Gastrocnemius medialis (tissue), 4 donors: Measurements from ENCODE around the gene TEX51.

Experiments used
- POLR2A ChIP-seq, 2 donors: fragments of 450-650 bp; IDR thresholded peaks; one replicate each; pipeline ENCODE4 v1.6.1; 2017; ENCODE audit warnings: antibody characterized with exemption in 2 of 2, mild to moderate bottlenecking in 2 of 2, moderate library complexity in 2 of 2
- TF ChIP-seq, protein P1 (sequence below), 5 experiments: fragments of 450-650 bp in 3 of 5; fragments of 200-600 bp in 2 of 5; sonication (generic) in 2 of 5; IDR thresholded peaks in 4 of 5; conservative IDR thresholded peaks in 1 of 5; 1 replicate in 4 of 5; 2 replicates in 1 of 5; pipeline ENCODE4 v1.5.1; 2016 to 2019; ENCODE audit warnings: antibody characterized with exemption in 5 of 5, mild to moderate bottlenecking in 3 of 5, moderate library complexity in 3 of 5

DNA sequence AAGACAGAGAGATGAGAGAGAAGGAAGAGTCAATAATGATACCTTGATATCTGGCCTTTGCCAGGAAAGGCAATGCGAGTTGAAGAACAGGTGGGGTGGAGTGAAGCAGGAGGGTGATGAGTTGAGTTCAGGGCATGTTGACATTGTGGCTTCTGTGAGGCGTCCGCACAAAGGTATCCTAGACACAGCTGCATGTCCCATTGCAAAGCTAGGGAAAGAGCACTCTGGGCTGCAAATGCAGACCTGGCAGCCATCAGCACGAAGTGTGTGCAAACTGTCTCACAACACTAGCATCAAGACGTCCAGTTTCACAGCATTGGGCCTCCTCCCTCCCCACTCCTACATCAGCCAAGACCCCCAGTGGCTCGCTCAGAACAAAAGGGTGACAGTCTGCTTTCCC, 36.1 kb downstream of the TEX51 start:
- TF ChIP-seq, protein P1, sequence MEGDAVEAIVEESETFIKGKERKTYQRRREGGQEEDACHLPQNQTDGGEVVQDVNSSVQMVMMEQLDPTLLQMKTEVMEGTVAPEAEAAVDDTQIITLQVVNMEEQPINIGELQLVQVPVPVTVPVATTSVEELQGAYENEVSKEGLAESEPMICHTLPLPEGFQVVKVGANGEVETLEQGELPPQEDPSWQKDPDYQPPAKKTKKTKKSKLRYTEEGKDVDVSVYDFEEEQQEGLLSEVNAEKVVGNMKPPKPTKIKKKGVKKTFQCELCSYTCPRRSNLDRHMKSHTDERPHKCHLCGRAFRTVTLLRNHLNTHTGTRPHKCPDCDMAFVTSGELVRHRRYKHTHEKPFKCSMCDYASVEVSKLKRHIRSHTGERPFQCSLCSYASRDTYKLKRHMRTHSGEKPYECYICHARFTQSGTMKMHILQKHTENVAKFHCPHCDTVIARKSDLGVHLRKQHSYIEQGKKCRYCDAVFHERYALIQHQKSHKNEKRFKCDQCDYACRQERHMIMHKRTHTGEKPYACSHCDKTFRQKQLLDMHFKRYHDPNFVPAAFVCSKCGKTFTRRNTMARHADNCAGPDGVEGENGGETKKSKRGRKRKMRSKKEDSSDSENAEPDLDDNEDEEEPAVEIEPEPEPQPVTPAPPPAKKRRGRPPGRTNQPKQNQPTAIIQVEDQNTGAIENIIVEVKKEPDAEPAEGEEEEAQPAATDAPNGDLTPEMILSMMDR (IDR thresholded peaks at IDR 0.05 in 4 of 5, conservative IDR thresholded peaks at IDR 0.05 in 1 of 5): no peak
- no peak for TF ChIP-seq POLR2A (IDR thresholded peaks at IDR 0.05)
